Activated CD4-positive, alpha-beta memory T cell treated with anti-CD3 and anti-CD28 coated beads, Interleukin-2, amount 10 ng/mL, durations not matched to agents 7 days and 5 days (primary cell): Measurements from ENCODE around the gene ARHGAP18. TPM values are rescaled to one million over a fixed set of nuclear protein-coding genes. Genes with fewer than 3 reads are reported as not detected.

ENCODE experiments used
- CTCF ChIA-PET: fragments of 350-600 bp; sonication (Branson Sonifier 250); formaldehyde crosslinking; loops from one replicate; lab custom pipeline; 2021; ENCODE audit warnings: antibody characterized with exemption, inconsistent platforms; lab: Charles Lee
- POLR2A ChIA-PET: fragments of 350-600 bp; sonication (Branson Sonifier 250); formaldehyde crosslinking; loops from one replicate; lab custom pipeline; 2021; ENCODE audit warnings: antibody characterized with exemption; lab: Charles Lee
- DNase-seq: peaks from one replicate; pipeline ENCODE4 v3.0.0-alpha.2; 2020
- H3K27ac Mint-ChIP-seq: one replicate; pipeline ENCODE4 v1.8.0; 2021; ENCODE audit warnings: mild to moderate bottlenecking, mixed read lengths
- H3K27me3 Mint-ChIP-seq: one replicate; pipeline ENCODE4 v1.8.0; 2021; ENCODE audit warnings: mixed read lengths
- H3K36me3 Mint-ChIP-seq: one replicate; pipeline ENCODE4 v1.8.0; 2021; ENCODE audit warnings: low read depth, mixed read lengths
- H3K4me1 Mint-ChIP-seq: one replicate; pipeline ENCODE4 v1.8.0; 2021; ENCODE audit warnings: mixed read lengths
- H3K4me3 Mint-ChIP-seq: one replicate; pipeline ENCODE4 v1.8.0; 2021; ENCODE audit warnings: mild to moderate bottlenecking, mixed read lengths
- H3K9me3 Mint-ChIP-seq: one replicate; pipeline ENCODE4 v1.8.0; 2021; ENCODE audit warnings: mixed read lengths
- total RNA-seq, 2 experiments: library from RNA; stranded (reverse); gene quantifications; one replicate each; pipeline ENCODE4 v1.2.3, GENCODE V29; 2021

The ARHGAP18 gene
- total RNA-seq, 2 experiments from 2014 or later, result 14.8 to 18.0 TPM

DNA sequence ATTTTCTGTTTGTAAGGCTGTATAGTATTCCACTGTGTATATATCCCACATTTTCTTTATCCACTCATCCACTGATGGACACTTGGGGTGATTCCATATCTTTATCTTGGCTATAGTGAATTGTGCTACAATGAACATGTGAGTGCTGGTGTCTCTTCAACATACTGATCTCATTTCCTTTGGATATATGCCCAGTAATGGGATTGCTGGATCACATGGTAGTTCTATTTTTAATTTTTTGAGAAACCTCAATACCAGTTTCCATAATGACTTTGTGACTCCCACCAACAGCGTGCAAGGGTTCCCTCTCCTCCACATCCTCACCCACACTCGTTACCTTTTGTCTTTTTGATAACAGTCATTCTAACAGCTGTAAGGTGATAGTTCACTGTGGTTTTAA lies 166.0 kb downstream of the ARHGAP18 start:
- no peaks in the 10 kb centered on the region for H3K4me1 Mint-ChIP-seq
- no peak overlapping the region for H3K27ac Mint-ChIP-seq
- ChIA-PET POLR2A (no interaction called here), CTCF (no interaction called here)
- H3K36me3 Mint-ChIP-seq, result no peaks in the 10 kb centered on the region
- H3K9me3 Mint-ChIP-seq, result no peaks in the 10 kb centered on the region
- DNase-seq, result no peak
- H3K4me3 Mint-ChIP-seq, result no peak overlapping the region
- H3K27me3 Mint-ChIP-seq, result no peaks in the 10 kb centered on the region

DNA sequence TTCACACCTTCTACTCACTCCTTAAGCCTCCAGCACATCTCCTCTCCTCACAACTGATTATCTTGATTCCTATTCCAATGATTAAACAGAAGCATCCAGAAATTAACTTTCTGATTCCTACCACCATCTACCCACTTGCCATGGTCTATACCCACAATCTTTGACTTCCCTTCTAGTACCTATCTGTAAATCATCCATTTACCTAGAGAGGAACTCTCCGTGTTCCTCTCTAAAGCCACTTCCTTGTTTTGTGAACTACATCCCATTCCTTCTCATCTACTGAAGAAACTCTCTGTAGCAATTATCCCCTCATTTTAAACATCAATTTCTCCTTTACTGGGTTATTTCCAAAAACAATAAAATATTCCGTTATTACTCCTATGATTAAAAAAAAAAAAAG lies 167.3 kb downstream of the ARHGAP18 start:
- Mint-ChIP-seq H3K9me3 (no peaks in the 10 kb centered on the region), H3K4me3 (no peak overlapping the region), H3K27me3 (no peaks in the 10 kb centered on the region), H3K36me3 (no peaks in the 10 kb centered on the region), H3K27ac (no peak overlapping the region), H3K4me1 (no peaks in the 10 kb centered on the region)
- no peak for DNase-seq
- ChIA-PET CTCF (no interaction called here), POLR2A (no interaction called here)

GRCh38 chr6:129539032-129539431 lies 170.9 kb downstream of the ARHGAP18 start:
- no peak overlapping the region for H3K27ac Mint-ChIP-seq
- H3K4me3 Mint-ChIP-seq, result no peak overlapping the region
- POLR2A ChIA-PET, result no interaction called here
- H3K9me3 Mint-ChIP-seq, result no peaks in the 10 kb centered on the region
- H3K27me3 Mint-ChIP-seq, result no peaks in the 10 kb centered on the region
- H3K36me3 Mint-ChIP-seq, result no peaks in the 10 kb centered on the region
- no peak for DNase-seq
- CTCF ChIA-PET, result no interaction called here
- H3K4me1 Mint-ChIP-seq, result no peaks in the 10 kb centered on the region

DNA sequence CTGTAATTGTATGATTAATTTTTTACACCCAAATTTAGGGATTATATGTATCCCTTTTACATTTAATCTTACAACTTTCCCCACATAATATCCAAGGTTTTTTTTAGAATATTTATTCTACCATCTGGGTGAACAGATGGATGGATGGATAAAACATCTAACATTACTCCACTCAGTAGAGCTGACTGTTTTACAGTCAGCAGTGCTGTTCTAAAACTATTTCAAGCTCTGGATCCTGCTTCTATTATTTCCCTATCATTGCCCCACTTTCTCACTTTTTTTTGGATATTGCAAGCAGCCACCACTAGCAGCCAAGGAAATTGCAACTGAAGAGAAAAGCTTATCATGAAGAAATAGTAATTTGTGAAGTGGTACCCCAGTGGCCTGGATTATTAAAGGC lies 173.7 kb downstream of the ARHGAP18 start:
- Mint-ChIP-seq H3K27me3 (no peaks in the 10 kb centered on the region), H3K4me1 (no peaks in the 10 kb centered on the region), H3K36me3 (no peaks in the 10 kb centered on the region), H3K27ac (no peak overlapping the region), H3K4me3 (no peak overlapping the region), H3K9me3 (no peaks in the 10 kb centered on the region)
- no peak for DNase-seq
- ChIA-PET POLR2A (no interaction called here), CTCF (no interaction called here)

GRCh38 chr6:129534926-129535325 lies 175.1 kb downstream of the ARHGAP18 start:
- Mint-ChIP-seq H3K4me1 (no peaks in the 10 kb centered on the region), H3K36me3 (no peaks in the 10 kb centered on the region), H3K4me3 (no peak overlapping the region), H3K27me3 (peaks cover 3% of the 10 kb centered on the region), H3K27ac (no peak overlapping the region), H3K9me3 (no peaks in the 10 kb centered on the region)
- ChIA-PET POLR2A (no interaction called here), CTCF (no interaction called here)
- DNase-seq, result no peak

Other genes with a start within 250 kb of the ARHGAP18 start
- gene TMEM244, start 151.1 kb upstream of the ARHGAP18 start, total RNA-seq, result under 1 TPM in 1 of 2 experiments, not detected in 1; 0.43 TPM